Liver (tissue), 9 donors: ENCODE measurements around the gene INPPL1. TPM values are rescaled to one million over a fixed set of nuclear protein-coding genes. Genes with fewer than 3 reads are reported as not detected.

Source experiments
- DNase-seq: peaks from one replicate; pipeline ENCODE4 v3.0.0-alpha.2; 2017; ENCODE audit warnings: low spot score
- H3K27ac ChIP-seq, 2 donors: one replicate each; pipeline ENCODE4 v1.7.0; 2013; ENCODE audit warnings: inconsistent platforms in 2 of 2, low read length in 2 of 2, control low read depth in 1 of 2, low read depth in 1 of 2, mild to moderate bottlenecking in 1 of 2
- H3K27me3 ChIP-seq, 4 donors: one replicate each; pipeline versions ENCODE4 v1.6.1 to v1.7.0; 2013; ENCODE audit warnings: low read length in 3 of 4, inconsistent platforms in 1 of 4, mild to moderate bottlenecking in 1 of 4, moderate library complexity in 1 of 4; ENCODE audit not compliant: control insufficient read depth in 4 of 4, insufficient read depth in 4 of 4
- H3K36me3 ChIP-seq, 4 donors: one replicate each; pipeline versions ENCODE4 v1.6.1 to v1.7.0; 2013; ENCODE audit warnings: low read length in 3 of 4, mild to moderate bottlenecking in 3 of 4, low read depth in 1 of 4, moderate library complexity in 1 of 4; ENCODE audit not compliant: control insufficient read depth in 4 of 4, insufficient read depth in 3 of 4
- H3K4me1 ChIP-seq, 4 donors: one replicate each; pipeline versions ENCODE4 v1.6.1 to v1.7.0; 2013; ENCODE audit warnings: low read length in 3 of 4, mild to moderate bottlenecking in 3 of 4, moderate library complexity in 1 of 4; ENCODE audit not compliant: control insufficient read depth in 4 of 4, insufficient read depth in 4 of 4
- H3K4me3 ChIP-seq, 3 donors: one replicate each; pipeline versions ENCODE4 v1.6.1 to v1.7.0; 2013; ENCODE audit warnings: low read length in 3 of 3, control low read depth in 1 of 3, low read depth in 1 of 3, mild to moderate bottlenecking in 1 of 3
- H3K9ac ChIP-seq, 2 donors: one replicate each; pipeline ENCODE4 v1.7.0; 2013; ENCODE audit warnings: low read length in 2 of 2, mild to moderate bottlenecking in 2 of 2, moderate library complexity in 2 of 2, control low read depth in 1 of 2, low read depth in 1 of 2
- H3K9me3 ChIP-seq, 4 donors: one replicate each; pipeline versions ENCODE4 v1.6.1 to v1.7.0; 2013; ENCODE audit warnings: low read length in 3 of 4; ENCODE audit not compliant: control insufficient read depth in 4 of 4
- EGR1 ChIP-seq, 2 donors: IDR thresholded peaks; 2 replicates each; pipeline ENCODE4 v1.6.1; 2016 to 2018; ENCODE audit warnings: antibody characterized with exemption in 2 of 2, low read depth in 2 of 2
- FOXA1 ChIP-seq: IDR thresholded peaks from 2 replicates; pipeline ENCODE4 v1.6.1; 2016; ENCODE audit warnings: antibody characterized with exemption
- FOXA2 ChIP-seq: IDR thresholded peaks from 2 replicates; pipeline ENCODE4 v1.6.1; 2016; ENCODE audit warnings: antibody characterized with exemption
- GABPA ChIP-seq, 2 donors: IDR thresholded peaks in 1 of 2; conservative IDR thresholded peaks in 1 of 2; 2 replicates each; pipeline ENCODE4 v1.6.1; 2016; ENCODE audit warnings: antibody characterized with exemption in 2 of 2, mild to moderate bottlenecking in 1 of 2, moderate library complexity in 1 of 2
- HNF4A ChIP-seq, 2 donors: conservative IDR thresholded peaks; 2 replicates each; pipeline ENCODE4 v1.6.1; 2016; ENCODE audit warnings: antibody characterized with exemption in 2 of 2, mild to moderate bottlenecking in 2 of 2
- HNF4G ChIP-seq: IDR thresholded peaks from 2 replicates; pipeline ENCODE4 v1.6.1; 2016; ENCODE audit warnings: antibody characterized with exemption
- JUND ChIP-seq, 2 donors: IDR thresholded peaks; 2 replicates each; pipeline ENCODE4 v1.6.1; 2016; ENCODE audit warnings: antibody characterized with exemption in 2 of 2
- NR2F2 ChIP-seq: IDR thresholded peaks from 2 replicates; pipeline ENCODE4 v1.6.1; 2016; ENCODE audit warnings: antibody characterized with exemption
- RAD21 ChIP-seq, 2 donors: IDR thresholded peaks; 2 replicates each; pipeline ENCODE4 v1.6.1; 2016; ENCODE audit warnings: antibody characterized with exemption in 2 of 2, mild to moderate bottlenecking in 2 of 2
- RXRA ChIP-seq, 2 donors: IDR thresholded peaks; 2 replicates each; pipeline ENCODE4 v1.6.1; 2017 to 2018; ENCODE audit warnings: antibody characterized with exemption in 2 of 2, mild to moderate bottlenecking in 1 of 2
- SP1 ChIP-seq: IDR thresholded peaks from 2 replicates; pipeline ENCODE4 v1.6.1; 2018; ENCODE audit warnings: antibody characterized with exemption, mild to moderate bottlenecking
- TAF1 ChIP-seq: conservative IDR thresholded peaks from 2 replicates; pipeline ENCODE4 v1.6.1; 2016; ENCODE audit warnings: antibody characterized with exemption, mild to moderate bottlenecking
- YY1 ChIP-seq: IDR thresholded peaks from 2 replicates; pipeline ENCODE4 v1.6.1; 2016; ENCODE audit warnings: antibody characterized with exemption, mild to moderate bottlenecking
- WGBS: extraction: QIAGEN DNeasy Blood & Tissue Kit; methylation state at CpG from one replicate; pipeline ENCODE4 v1.1.7; 2013; 5-methylcytosine and 5-hydroxymethylcytosine counted together
- polyA plus RNA-seq, 2 donors: library from polyadenylated mRNA; stranded (reverse) in 1 of 2; unstranded in 1 of 2; fragments of 200-250 nt in 1 of 2; fragments of >200 nt in 1 of 2; fragmentation: Nextera tagmentation in 1 of 2; extraction: Ambion mirVana in 1 of 2; gene quantifications; one replicate each; pipeline versions ENCODE4 v1.2.1 to v1.2.3, GENCODE V29; 2013 to 2015
- total RNA-seq, 2 donors: library from RNA; depleted of rRNA; stranded (reverse); fragments of >200 nt; gene quantifications; one replicate each; pipeline ENCODE4 v1.2.3, GENCODE V29; 2014
- TF ChIP-seq, protein P1 (sequence below): IDR thresholded peaks from 2 replicates; pipeline ENCODE4 v1.6.1; 2016; ENCODE audit warnings: antibody characterized with exemption
- TF ChIP-seq, protein P2 (sequence below): fragments of 150-350 bp; IDR thresholded peaks from 2 replicates; pipeline ENCODE4 v1.5.1; 2017; ENCODE audit warnings: improper control_type of control experiment, low read depth, low read length; ENCODE audit not compliant: missing input control
- TF ChIP-seq, protein P3 (sequence below): IDR thresholded peaks from 2 replicates; pipeline ENCODE4 v1.6.1; 2016; ENCODE audit warnings: antibody characterized with exemption
- TF ChIP-seq, protein P4 (sequence below): IDR thresholded peaks from 2 replicates; pipeline ENCODE4 v1.6.1; 2016; ENCODE audit warnings: antibody characterized with exemption
- TF ChIP-seq, protein P5 (sequence below): IDR thresholded peaks from 2 replicates; pipeline ENCODE4 v1.6.1; 2016; ENCODE audit warnings: antibody characterized with exemption, mild to moderate bottlenecking
- donor health status: healthy.
- donor health status: healthy.
- donor health status: healthy.
- donor health status: healthy.
- donor health status: healthy.

Gene INPPL1
- total and polyA plus RNA-seq, 4 donors: 7.2 to 29.0 (median 17.1) TPM

DNA sequence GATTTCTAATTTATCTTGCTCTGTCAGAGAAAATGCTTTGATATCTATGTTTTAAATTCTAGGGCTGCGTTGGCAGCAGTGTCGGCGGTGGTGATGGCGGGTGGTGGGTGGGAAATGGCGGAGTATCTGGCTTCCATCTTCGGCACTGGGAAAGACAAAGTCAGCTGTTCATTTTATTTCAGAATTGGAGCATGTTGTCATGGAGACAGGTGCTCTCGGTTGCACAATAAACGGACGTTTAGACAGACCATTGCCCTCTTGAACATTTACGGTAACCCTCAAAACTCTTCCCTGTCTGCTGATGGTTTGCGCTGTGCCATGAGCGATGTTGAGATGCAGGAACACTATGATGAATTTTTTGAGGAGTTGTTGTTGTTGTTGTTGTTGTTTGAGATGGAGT lies 55.5 kb downstream of the INPPL1 start (continued):
- TF ChIP-seq, protein P1, sequence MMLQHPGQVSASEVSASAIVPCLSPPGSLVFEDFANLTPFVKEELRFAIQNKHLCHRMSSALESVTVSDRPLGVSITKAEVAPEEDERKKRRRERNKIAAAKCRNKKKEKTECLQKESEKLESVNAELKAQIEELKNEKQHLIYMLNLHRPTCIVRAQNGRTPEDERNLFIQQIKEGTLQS: no peak
- TF ChIP-seq GABPA (IDR thresholded peaks at IDR 0.05 in 1 of 2, conservative IDR thresholded peaks at IDR 0.05 in 1 of 2) (no peak), EGR1 (IDR thresholded peaks at IDR 0.05; ENCODE audit: low read depth in 2 of 2) (no peak)

DNA sequence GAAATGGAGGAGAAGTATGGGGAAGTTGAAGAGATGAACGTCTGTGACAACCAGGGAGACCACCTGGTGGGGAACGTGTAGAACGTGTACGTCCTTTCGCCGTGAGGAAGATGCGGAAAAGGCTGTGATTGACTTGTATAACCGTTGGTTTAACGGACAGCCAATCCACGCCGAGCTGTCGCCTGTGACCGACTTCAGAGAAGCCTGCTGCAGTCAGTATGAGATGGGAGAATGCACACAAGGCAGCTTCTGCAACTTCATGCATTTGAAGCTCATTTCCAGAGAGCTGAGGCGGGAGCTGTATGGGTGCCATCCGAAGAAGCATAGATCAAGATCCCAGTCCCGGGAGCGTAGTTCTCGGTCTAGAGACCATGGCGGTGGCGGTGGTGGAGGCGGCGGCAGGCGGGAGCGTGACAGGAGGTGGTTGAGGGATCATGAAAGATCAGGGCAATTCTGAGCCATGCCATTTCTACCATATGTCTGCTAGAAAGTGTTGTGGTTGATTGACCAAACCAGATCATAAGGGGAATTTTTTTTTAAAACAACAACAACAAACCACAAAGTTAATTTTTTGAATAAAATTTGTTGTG lies 56.3 kb downstream of the INPPL1 start:
- no peaks in the 10 kb centered on the region for H3K9me3 ChIP-seq
- WGBS: 93% methylated on average over 24 of the region's 24 CpGs
- DNase-seq: no peak
- no peaks in the 10 kb centered on the region for H3K4me1 ChIP-seq
- no peak overlapping the region for H3K4me3 ChIP-seq
- TF ChIP-seq HNF4A (conservative IDR thresholded peaks at IDR 0.05) (no peak), NR2F2 (no peak), EGR1 (IDR thresholded peaks at IDR 0.05; ENCODE audit: low read depth in 2 of 2) (no peak), HNF4G (no peak)
- no peak overlapping the region for H3K9ac ChIP-seq
- H3K27me3 ChIP-seq: peaks cover 0 to 2% (median 0%) of the 10 kb centered on the region in 4 donors
- no peaks in the 10 kb centered on the region for H3K36me3 ChIP-seq
- no peak overlapping the region for H3K27ac ChIP-seq

DNA sequence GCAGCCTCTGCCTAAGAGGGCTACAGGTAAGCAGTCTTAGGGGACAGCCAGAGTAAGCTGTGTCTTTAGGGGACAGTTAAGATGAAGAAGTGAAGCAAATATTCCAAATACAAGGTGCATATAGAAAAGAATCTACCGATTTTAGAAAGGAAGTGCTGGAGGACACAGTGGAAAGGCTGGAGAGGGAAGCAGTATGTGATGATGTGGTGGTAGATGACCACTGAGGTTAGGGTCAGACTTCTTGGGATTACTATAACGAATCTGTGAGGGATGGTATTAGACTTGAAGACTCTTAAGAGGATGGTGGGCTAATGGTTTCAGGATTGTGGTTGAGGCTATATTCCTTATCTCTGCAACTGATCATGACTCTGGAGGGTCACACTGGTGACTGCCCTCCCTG lies 59.4 kb downstream of the INPPL1 start:
- H3K9ac ChIP-seq: no peak overlapping the region
- DNase-seq: no peak
- no peak overlapping the region for H3K27ac ChIP-seq
- no peak for TF ChIP-seq GABPA (IDR thresholded peaks at IDR 0.05 in 1 of 2, conservative IDR thresholded peaks at IDR 0.05 in 1 of 2)
- no peak for TF ChIP-seq EGR1 (IDR thresholded peaks at IDR 0.05; ENCODE audit: low read depth in 2 of 2)
- TF ChIP-seq, protein P2, sequence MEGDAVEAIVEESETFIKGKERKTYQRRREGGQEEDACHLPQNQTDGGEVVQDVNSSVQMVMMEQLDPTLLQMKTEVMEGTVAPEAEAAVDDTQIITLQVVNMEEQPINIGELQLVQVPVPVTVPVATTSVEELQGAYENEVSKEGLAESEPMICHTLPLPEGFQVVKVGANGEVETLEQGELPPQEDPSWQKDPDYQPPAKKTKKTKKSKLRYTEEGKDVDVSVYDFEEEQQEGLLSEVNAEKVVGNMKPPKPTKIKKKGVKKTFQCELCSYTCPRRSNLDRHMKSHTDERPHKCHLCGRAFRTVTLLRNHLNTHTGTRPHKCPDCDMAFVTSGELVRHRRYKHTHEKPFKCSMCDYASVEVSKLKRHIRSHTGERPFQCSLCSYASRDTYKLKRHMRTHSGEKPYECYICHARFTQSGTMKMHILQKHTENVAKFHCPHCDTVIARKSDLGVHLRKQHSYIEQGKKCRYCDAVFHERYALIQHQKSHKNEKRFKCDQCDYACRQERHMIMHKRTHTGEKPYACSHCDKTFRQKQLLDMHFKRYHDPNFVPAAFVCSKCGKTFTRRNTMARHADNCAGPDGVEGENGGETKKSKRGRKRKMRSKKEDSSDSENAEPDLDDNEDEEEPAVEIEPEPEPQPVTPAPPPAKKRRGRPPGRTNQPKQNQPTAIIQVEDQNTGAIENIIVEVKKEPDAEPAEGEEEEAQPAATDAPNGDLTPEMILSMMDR: no peak
- TF ChIP-seq, protein P1: no peak
- TF ChIP-seq RAD21 (IDR thresholded peaks at IDR 0.05): no peak
- no peak for TF ChIP-seq TAF1
- TF ChIP-seq FOXA2: no peak
- TF ChIP-seq HNF4G: no peak
- TF ChIP-seq, protein P3, sequence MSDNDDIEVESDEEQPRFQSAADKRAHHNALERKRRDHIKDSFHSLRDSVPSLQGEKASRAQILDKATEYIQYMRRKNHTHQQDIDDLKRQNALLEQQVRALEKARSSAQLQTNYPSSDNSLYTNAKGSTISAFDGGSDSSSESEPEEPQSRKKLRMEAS: no peak
- TF ChIP-seq, protein P4, sequence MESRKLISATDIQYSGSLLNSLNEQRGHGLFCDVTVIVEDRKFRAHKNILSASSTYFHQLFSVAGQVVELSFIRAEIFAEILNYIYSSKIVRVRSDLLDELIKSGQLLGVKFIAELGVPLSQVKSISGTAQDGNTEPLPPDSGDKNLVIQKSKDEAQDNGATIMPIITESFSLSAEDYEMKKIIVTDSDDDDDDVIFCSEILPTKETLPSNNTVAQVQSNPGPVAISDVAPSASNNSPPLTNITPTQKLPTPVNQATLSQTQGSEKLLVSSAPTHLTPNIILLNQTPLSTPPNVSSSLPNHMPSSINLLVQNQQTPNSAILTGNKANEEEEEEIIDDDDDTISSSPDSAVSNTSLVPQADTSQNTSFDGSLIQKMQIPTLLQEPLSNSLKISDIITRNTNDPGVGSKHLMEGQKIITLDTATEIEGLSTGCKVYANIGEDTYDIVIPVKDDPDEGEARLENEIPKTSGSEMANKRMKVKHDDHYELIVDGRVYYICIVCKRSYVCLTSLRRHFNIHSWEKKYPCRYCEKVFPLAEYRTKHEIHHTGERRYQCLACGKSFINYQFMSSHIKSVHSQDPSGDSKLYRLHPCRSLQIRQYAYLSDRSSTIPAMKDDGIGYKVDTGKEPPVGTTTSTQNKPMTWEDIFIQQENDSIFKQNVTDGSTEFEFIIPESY: no peak
- TF ChIP-seq, protein P5, sequence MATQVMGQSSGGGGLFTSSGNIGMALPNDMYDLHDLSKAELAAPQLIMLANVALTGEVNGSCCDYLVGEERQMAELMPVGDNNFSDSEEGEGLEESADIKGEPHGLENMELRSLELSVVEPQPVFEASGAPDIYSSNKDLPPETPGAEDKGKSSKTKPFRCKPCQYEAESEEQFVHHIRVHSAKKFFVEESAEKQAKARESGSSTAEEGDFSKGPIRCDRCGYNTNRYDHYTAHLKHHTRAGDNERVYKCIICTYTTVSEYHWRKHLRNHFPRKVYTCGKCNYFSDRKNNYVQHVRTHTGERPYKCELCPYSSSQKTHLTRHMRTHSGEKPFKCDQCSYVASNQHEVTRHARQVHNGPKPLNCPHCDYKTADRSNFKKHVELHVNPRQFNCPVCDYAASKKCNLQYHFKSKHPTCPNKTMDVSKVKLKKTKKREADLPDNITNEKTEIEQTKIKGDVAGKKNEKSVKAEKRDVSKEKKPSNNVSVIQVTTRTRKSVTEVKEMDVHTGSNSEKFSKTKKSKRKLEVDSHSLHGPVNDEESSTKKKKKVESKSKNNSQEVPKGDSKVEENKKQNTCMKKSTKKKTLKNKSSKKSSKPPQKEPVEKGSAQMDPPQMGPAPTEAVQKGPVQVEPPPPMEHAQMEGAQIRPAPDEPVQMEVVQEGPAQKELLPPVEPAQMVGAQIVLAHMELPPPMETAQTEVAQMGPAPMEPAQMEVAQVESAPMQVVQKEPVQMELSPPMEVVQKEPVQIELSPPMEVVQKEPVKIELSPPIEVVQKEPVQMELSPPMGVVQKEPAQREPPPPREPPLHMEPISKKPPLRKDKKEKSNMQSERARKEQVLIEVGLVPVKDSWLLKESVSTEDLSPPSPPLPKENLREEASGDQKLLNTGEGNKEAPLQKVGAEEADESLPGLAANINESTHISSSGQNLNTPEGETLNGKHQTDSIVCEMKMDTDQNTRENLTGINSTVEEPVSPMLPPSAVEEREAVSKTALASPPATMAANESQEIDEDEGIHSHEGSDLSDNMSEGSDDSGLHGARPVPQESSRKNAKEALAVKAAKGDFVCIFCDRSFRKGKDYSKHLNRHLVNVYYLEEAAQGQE: no peak
- no peak for TF ChIP-seq FOXA1
- TF ChIP-seq RXRA (IDR thresholded peaks at IDR 0.05): no peak
- TF ChIP-seq YY1: no peak
- no peak for TF ChIP-seq JUND (IDR thresholded peaks at IDR 0.05)
- TF ChIP-seq SP1: no peak
- no peak for TF ChIP-seq HNF4A (conservative IDR thresholded peaks at IDR 0.05)
- no peaks in the 10 kb centered on the region for H3K9me3 ChIP-seq
- H3K36me3 ChIP-seq: no peaks in the 10 kb centered on the region
- peaks cover 0 to 2% (median 0%) of the 10 kb centered on the region in 4 donors for H3K27me3 ChIP-seq
- no peak overlapping the region for H3K4me3 ChIP-seq
- 74% methylated on average over 2 of the region's 2 CpGs for WGBS
- no peaks in the 10 kb centered on the region for H3K4me1 ChIP-seq
